A673 (cell line): Measurements from ENCODE around the gene PRMT7. TPM values are rescaled to one million over a fixed set of nuclear protein-coding genes. Genes with fewer than 3 reads are reported as not detected.

Experiments used
- BruUV-seq: library from RNA; stranded (reverse); fragments of 400-500 nt; replicated peaks from 2 replicates; lab custom pipeline; 2021; lab: Mats Ljungman, UMichigan
- CTCF ChIA-PET: fragments of 300-600 bp; sonication (Branson Sonifier 250); formaldehyde crosslinking; loops from one replicate; lab custom pipeline; 2022; ENCODE audit warnings: antibody characterized with exemption; lab: Charles Lee
- POLR2A ChIA-PET: fragments of 300-600 bp; sonication (Branson Sonifier 250); formaldehyde crosslinking; loops from one replicate; lab custom pipeline; 2022; ENCODE audit warnings: antibody characterized with exemption; ENCODE audit not compliant: low non-redundant PET; lab: Charles Lee
- DNase-seq: peaks from one replicate; pipeline ENCODE4 v3.0.0-alpha.2; 2015; ENCODE audit warnings: low spot score
- H3K27ac ChIP-seq: fragments of 200-600 bp; sonication (generic); 2 replicates; pipeline ENCODE4 v1.5.1; 2016; ENCODE audit warnings: mixed run types, low read depth, mild to moderate bottlenecking, mixed read lengths, antibody characterized with exemption, low read length; ENCODE audit not compliant: poor library complexity, severe bottlenecking
- H3K27me3 ChIP-seq: fragments of 200-600 bp; sonication (generic); replicated peaks from 2 replicates; pipeline ENCODE4 v1.6.1; 2017; ENCODE audit warnings: mixed run types, low read depth, mild to moderate bottlenecking, mixed read lengths, antibody characterized with exemption, low read length; ENCODE audit not compliant: insufficient read depth, poor library complexity
- H3K36me3 ChIP-seq: fragments of 200-600 bp; sonication (generic); 2 replicates; pipeline ENCODE4 v1.6.1; 2016; ENCODE audit warnings: mixed run types, mild to moderate bottlenecking, mixed read lengths, antibody characterized with exemption, low read length; ENCODE audit not compliant: insufficient read depth, poor library complexity, severe bottlenecking
- H3K4me1 ChIP-seq: fragments of 200-600 bp; sonication (generic); 2 replicates; pipeline ENCODE4 v1.6.1; 2017; ENCODE audit warnings: mixed run types, mild to moderate bottlenecking, mixed read lengths, antibody characterized with exemption, low read length; ENCODE audit not compliant: insufficient read depth, poor library complexity, severe bottlenecking
- H3K4me3 ChIP-seq: fragments of 200-600 bp; sonication (generic); 2 replicates; pipeline ENCODE4 v1.5.1; 2016; ENCODE audit warnings: low read depth, mixed run types, mild to moderate bottlenecking, mixed read lengths, low read length; ENCODE audit not compliant: poor library complexity, severe bottlenecking
- H3K9me3 ChIP-seq: fragments of 200-600 bp; sonication (generic); 2 replicates; pipeline ENCODE4 v1.6.1; 2016; ENCODE audit warnings: mixed run types, low read depth, mild to moderate bottlenecking, mixed read lengths, antibody characterized with exemption, low read length; ENCODE audit not compliant: poor library complexity, severe bottlenecking
- CTCF ChIP-seq: fragments of 300-800, 200-600 bp; sonication (generic); conservative IDR thresholded peaks from 2 replicates; pipeline ENCODE4 v1.5.1; 2017; ENCODE audit warnings: low read depth, mild to moderate bottlenecking, antibody characterized with exemption, low read length, moderate library complexity, mixed read lengths
- EZH2 ChIP-seq: fragments of 200-600 bp; sonication (generic); IDR thresholded peaks from 2 replicates; pipeline ENCODE4 v1.6.1; 2017; ENCODE audit warnings: borderline replicate concordance, low read depth, mild to moderate bottlenecking, mixed read lengths, antibody characterized with exemption, low read length; ENCODE audit not compliant: poor library complexity, severe bottlenecking
- intact Hi-C: fragments of 100-400 bp; cut with micrococcal nuclease; formaldehyde crosslinking; loops from one replicate; pipeline ENCODE4 v1.10.0; 2022; ENCODE audit not compliant: unreplicated experiment
- total RNA-seq: library from RNA; stranded (reverse); gene quantifications from 2 replicates; pipeline ENCODE4 v1.2.3, GENCODE V29; 2021

The PRMT7 gene
- total RNA-seq, 1 experiment from 2014 or later = 66.2 TPM

GRCh38 chr16:68380676-68381362 lies 70.0 kb downstream of the PRMT7 start:
- intact Hi-C loops = no loop called here
- BruUV-seq = no TSS peak
- TF ChIP-seq EZH2 = no peak
- H3K4me1 ChIP-seq = no peaks in the 10 kb centered on the region
- no peaks in the 10 kb centered on the region for H3K9me3 ChIP-seq
- ChIA-PET CTCF (no interaction called here), POLR2A (no interaction called here)
- H3K4me3 ChIP-seq = no peak overlapping the region
- no peaks in the 10 kb centered on the region for H3K36me3 ChIP-seq
- no peaks in the 10 kb centered on the region for H3K27me3 ChIP-seq
- no peak overlapping the region for H3K27ac ChIP-seq
- DNase-seq = no peak

- intact Hi-C loops = no loop called here
- Histone ChIP-seq H3K27ac (no peak overlapping the region), H3K4me1 (no peaks in the 10 kb centered on the region), H3K9me3 (no peaks in the 10 kb centered on the region), H3K36me3 (no peaks in the 10 kb centered on the region), H3K27me3 (no peaks in the 10 kb centered on the region), H3K4me3 (no peak overlapping the region)
- CTCF ChIA-PET = no interaction called here
- no peak for DNase-seq
- TF ChIP-seq EZH2 (no peak), CTCF (no peak)
- no TSS peak for BruUV-seq
- POLR2A ChIA-PET = no interaction called here
Measured at GRCh38 chr16:68381363-68381724, 70.5 kb downstream of the PRMT7 start.

GRCh38 chr16:68382296-68382718 lies 71.5 kb downstream of the PRMT7 start:
- ChIA-PET POLR2A (no interaction called here), CTCF (no interaction called here)
- no peak overlapping the region for H3K27ac ChIP-seq
- no TSS peak for BruUV-seq
- TF ChIP-seq CTCF (peak; percentile 54), EZH2 (no peak)
- H3K9me3 ChIP-seq = no peaks in the 10 kb centered on the region
- DNase-seq = peak; percentile 22
- H3K36me3 ChIP-seq = no peaks in the 10 kb centered on the region
- no peak overlapping the region for H3K4me3 ChIP-seq
- no peaks in the 10 kb centered on the region for H3K4me1 ChIP-seq
- intact Hi-C loops = no loop called here
- H3K27me3 ChIP-seq = no peaks in the 10 kb centered on the region

GRCh38 chr16:68383858-68384257 lies 73.0 kb downstream of the PRMT7 start:
- no peaks in the 10 kb centered on the region for H3K27me3 ChIP-seq
- TF ChIP-seq CTCF (no peak), EZH2 (no peak)
- H3K27ac ChIP-seq = no peak overlapping the region
- CTCF ChIA-PET = no interaction called here
- no peaks in the 10 kb centered on the region for H3K36me3 ChIP-seq
- H3K4me3 ChIP-seq = no peak overlapping the region
- no TSS peak for BruUV-seq
- no peaks in the 10 kb centered on the region for H3K9me3 ChIP-seq
- no peak for DNase-seq
- POLR2A ChIA-PET = no interaction called here
- intact Hi-C loops = no loop called here
- H3K4me1 ChIP-seq = no peaks in the 10 kb centered on the region
